H1 (cell line): ENCODE data around the gene ACTR3C.
"Not testable (repeated sequence)": the region's sequence is repeated elsewhere in the genome, so short reads cannot be mapped to it uniquely, and the experiment has no call there.

Experiments used
- CTCF ChIP-seq, 3 experiments: IDR thresholded peaks; 1 replicate in 2 of 3; 2 replicates in 1 of 3; pipeline versions ENCODE4 v1.5.1 to v1.6.1; 2011; ENCODE audit warnings: low read length in 3 of 3, mild to moderate bottlenecking in 3 of 3, inconsistent platforms in 2 of 3, low read depth in 1 of 3, moderate library complexity in 1 of 3; ENCODE audit not compliant: insufficient read depth in 1 of 3; ENCODE audit errors: control extremely low read depth in 1 of 3
- RXRA ChIP-seq: IDR thresholded peaks from 2 replicates; pipeline ENCODE4 v1.6.1; 2011; ENCODE audit warnings: low read depth, mild to moderate bottlenecking, low read length, moderate library complexity; ENCODE audit not compliant: insufficient read depth

- not testable (repeated sequence) for TF ChIP-seq RXRA; CTCF (IDR thresholded peaks at IDR 0.05; ENCODE audit: control extremely low read depth in 1 of 3, insufficient read depth in 1 of 3, low read depth in 1 of 3, low read length in 3 of 3)
These were observed 33.0 kb downstream of the ACTR3C start for GRCh38 chr7:150290317-150290716.
